LNCaP clone FGC (cell line): Measurements from ENCODE around the gene FRMPD1.
A peak's percentile ranks its signal among the peaks of the same experiment; 100 is the strongest.

Experiments
- DNase-seq: peaks from one replicate; pipeline ENCODE4 v3.0.0-alpha.2; 2011; ENCODE audit warnings: low read depth
- H3K4me3 ChIP-seq: 2 replicates; pipeline ENCODE4 v1.5.1; 2011; ENCODE audit warnings: mild to moderate bottlenecking, low read depth, low read length, control low read depth
- TF ChIP-seq, protein P1 (sequence below): IDR thresholded peaks from 2 replicates; pipeline ENCODE4 v1.5.1; 2012; ENCODE audit warnings: mild to moderate bottlenecking; ENCODE audit not compliant: control insufficient read depth, insufficient read depth; ENCODE audit errors: extremely low read depth

The FRMPD1 gene

DNA sequence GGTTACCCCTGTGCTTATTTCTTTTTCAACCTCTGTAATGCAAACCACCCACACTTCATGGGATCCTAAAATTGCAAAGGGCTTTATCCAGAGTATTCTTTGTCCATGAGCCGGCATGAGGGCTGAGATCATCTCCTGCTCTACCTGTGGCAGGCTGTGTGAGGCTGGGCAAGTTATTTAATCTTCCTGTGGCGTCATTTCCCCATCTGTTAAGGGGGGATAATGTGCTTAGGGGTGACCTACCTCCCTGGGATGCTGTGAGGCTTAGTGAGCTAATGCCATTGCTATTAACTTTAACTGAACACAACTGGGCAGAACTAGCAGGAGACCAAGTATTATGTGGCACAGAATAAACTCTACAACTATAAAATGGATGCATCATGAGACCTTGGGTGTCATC lies 17.0 kb downstream of the FRMPD1 start:
- no peak for DNase-seq
- H3K4me3 ChIP-seq: no peak overlapping the region
- TF ChIP-seq, protein P1, sequence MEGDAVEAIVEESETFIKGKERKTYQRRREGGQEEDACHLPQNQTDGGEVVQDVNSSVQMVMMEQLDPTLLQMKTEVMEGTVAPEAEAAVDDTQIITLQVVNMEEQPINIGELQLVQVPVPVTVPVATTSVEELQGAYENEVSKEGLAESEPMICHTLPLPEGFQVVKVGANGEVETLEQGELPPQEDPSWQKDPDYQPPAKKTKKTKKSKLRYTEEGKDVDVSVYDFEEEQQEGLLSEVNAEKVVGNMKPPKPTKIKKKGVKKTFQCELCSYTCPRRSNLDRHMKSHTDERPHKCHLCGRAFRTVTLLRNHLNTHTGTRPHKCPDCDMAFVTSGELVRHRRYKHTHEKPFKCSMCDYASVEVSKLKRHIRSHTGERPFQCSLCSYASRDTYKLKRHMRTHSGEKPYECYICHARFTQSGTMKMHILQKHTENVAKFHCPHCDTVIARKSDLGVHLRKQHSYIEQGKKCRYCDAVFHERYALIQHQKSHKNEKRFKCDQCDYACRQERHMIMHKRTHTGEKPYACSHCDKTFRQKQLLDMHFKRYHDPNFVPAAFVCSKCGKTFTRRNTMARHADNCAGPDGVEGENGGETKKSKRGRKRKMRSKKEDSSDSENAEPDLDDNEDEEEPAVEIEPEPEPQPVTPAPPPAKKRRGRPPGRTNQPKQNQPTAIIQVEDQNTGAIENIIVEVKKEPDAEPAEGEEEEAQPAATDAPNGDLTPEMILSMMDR: no peak

DNA sequence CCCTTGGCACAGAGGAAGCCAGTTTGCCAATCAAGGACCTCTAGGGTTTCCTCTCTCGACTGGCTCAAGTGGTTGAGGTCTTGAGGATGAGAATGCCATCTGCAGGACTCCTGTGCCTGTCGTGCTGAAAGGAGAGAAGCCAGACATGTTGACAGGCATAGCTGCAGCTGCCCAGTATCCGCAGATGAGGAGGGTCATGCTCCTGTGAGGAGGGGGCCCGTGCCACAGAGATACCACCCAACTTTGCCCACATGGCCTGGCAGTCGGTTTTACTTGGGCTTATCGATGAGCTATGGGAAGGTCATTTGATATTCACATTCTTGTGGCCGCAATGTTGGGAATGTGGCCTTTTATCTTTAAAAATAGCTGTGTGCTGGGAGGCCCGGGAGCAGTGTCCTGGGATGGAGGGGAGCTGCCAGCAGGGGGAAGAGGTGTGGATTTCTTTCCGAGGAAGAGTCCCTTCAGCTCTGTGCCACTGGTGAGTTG lies 17.4 kb downstream of the FRMPD1 start:
- TF ChIP-seq, protein P1: no peak
- DNase-seq: no peak
- H3K4me3 ChIP-seq: no peak overlapping the region

DNA sequence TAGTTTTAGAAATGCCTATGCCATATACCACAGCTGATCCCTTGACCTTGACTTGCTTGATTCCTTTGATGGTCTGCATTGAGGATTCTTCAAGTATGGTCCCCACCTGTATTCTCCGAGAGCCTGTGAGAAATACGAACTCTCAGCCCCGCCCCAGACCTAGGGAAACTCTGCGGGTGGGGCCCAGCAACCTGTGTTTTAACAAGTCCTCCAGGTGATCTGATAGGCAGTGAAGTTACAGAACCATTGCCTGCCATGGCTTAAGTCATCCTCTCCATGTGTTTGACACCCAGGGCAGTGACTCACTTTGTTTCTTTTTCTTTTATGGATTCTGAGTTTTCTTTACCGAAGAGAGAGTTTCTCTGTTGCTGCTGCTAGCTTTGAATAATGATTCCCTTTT lies 18.5 kb downstream of the FRMPD1 start:
- DNase-seq: no peak
- TF ChIP-seq, protein P1: no peak
- H3K4me3 ChIP-seq: no peak overlapping the region

DNA sequence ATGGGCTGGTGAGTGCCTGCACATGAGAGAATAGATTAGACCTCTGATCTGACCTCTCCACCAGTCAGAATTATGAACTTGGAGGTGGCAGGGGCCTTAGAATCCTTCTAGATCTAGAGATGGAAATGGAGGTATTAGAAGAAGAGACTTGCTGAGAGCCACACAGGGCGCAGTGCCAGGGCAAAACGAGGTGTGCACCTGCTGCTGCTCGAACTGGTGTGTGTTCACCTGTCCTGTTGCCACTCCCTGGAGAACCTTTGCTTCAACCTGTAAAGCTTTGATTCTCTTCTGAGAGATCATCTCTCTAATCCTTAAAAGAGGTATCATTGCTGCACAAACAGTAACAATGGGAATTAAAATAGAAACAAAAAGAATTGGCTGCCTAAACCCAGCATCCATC lies 24.9 kb downstream of the FRMPD1 start:
- H3K4me3 ChIP-seq: no peak overlapping the region
- DNase-seq: no peak
- TF ChIP-seq, protein P1: no peak

DNA sequence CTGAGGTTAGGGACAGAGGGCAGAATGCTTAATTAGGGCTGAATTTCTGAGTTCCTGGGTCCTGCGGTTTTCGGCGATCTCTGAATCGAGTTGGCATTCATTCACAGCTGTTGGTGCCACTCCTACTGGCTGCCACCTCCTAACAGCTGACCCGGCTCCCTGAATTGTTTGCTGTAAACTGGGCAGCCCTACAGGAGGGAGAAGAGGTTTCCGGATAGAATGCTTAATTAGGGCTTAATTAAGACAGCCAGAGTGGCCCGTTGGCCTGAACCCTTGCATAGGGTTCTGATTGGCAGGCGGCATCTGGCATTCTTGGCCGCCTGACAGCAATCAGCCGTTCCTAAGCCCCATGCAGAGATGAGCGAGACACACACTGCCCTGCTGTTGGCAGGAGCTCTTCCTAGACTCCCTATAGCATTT lies 25.7 kb downstream of the FRMPD1 start:
- H3K4me3 ChIP-seq: no peak overlapping the region
- TF ChIP-seq, protein P1: no peak
- peak; percentile 8 for DNase-seq

DNA sequence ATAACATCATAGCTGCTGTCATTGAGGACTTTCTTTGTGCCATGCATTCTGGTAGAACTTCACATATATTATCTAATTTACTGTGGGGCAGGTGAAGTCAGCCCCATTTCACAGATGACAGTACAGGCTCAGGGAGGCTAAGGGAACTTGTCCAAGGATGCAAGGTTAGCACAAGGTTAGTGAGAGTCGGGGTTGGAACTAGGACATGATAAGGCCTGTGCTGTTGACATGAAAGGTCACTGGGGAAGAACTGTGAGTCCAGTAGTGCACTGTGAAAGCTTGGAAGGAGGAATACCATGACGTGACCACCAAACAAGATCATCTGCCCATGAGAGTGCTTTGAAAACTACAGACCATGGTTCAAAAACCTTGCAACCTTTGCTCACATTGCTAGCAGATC lies 26.7 kb downstream of the FRMPD1 start:
- no peak overlapping the region for H3K4me3 ChIP-seq
- DNase-seq: no peak
- TF ChIP-seq, protein P1: no peak

DNA sequence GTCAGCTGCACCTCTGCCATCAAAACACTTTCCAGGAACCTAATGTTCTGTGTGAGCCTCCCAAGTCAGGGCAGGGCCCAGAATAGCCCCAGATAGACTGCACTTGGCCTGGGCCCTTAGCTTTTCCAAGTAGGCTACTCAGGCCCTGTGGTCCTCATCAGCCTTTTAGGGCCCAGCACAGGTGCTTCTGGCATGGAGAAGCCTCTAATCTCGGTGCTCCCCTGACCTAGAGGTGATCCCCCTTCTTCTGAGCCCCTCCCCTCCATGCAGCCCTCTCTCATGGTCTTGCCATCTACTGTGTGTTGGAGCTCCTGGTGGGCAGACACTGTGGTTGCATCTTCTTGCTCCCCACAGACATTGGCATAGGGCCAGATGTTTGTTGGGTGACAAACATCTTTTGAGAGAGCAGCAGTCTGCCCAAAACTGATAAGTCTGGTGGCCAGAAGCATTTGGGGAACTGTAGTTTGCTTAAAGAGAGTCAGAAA lies 28.1 kb downstream of the FRMPD1 start:
- no peak for DNase-seq
- TF ChIP-seq, protein P1: no peak
- no peak overlapping the region for H3K4me3 ChIP-seq
